Measurements from ENCODE around the gene XPA.

Gene XPA

GRCh38 chr9:97665742-97666141 lies 31.4 kb downstream of the XPA start:
- TF ChIP-seq CTCF (conservative IDR thresholded peaks at IDR 0.05; ENCODE audit: low read depth), result no peak
- ChIA-PET POLR2A (ENCODE audit: low non-redundant PET) (no interaction called here), CTCF (no interaction called here)
- no peak overlapping the region for H3K27ac ChIP-seq
- no peak for DNase-seq (ENCODE audit: low spot score)

GRCh38 chr9:97660847-97661246 lies 36.3 kb downstream of the XPA start:
- no peak for DNase-seq (ENCODE audit: low spot score)
- no peak for TF ChIP-seq CTCF (conservative IDR thresholded peaks at IDR 0.05; ENCODE audit: low read depth)
- ChIA-PET CTCF (no interaction called here), POLR2A (ENCODE audit: low non-redundant PET) (no interaction called here)
- no peak overlapping the region for H3K27ac ChIP-seq

GRCh38 chr9:97660340-97660739 lies 36.8 kb downstream of the XPA start:
- POLR2A ChIA-PET (ENCODE audit: low non-redundant PET), result no interaction called here
- CTCF ChIA-PET, result interaction anchor here (0.5 to 1.4 kb wide), 2 partner anchors 12 to 263 kb away, joined by 3 read pairs; no protein-coding TSS in a partner anchor
- DNase-seq (ENCODE audit: low spot score), result no peak
- TF ChIP-seq CTCF (conservative IDR thresholded peaks at IDR 0.05; ENCODE audit: low read depth), result no peak
- no peak overlapping the region for H3K27ac ChIP-seq

GRCh38 chr9:97659771-97660170 lies 37.4 kb downstream of the XPA start:
- ChIA-PET POLR2A (ENCODE audit: low non-redundant PET) (no interaction called here), CTCF (interaction anchor here (1.4 kb wide), 1 partner anchor 11 kb away, joined by 3 read pairs; no protein-coding TSS in a partner anchor)
- no peak for DNase-seq (ENCODE audit: low spot score)
- TF ChIP-seq CTCF (conservative IDR thresholded peaks at IDR 0.05; ENCODE audit: low read depth), result no peak
- H3K27ac ChIP-seq, result no peak overlapping the region

GRCh38 chr9:97658707-97659106 lies 38.4 kb downstream of the XPA start:
- no peak overlapping the region for H3K27ac ChIP-seq
- ChIA-PET CTCF (interaction anchor here (0.6 to 1.4 kb wide), 2 partner anchors 10 to 14 kb away, joined by 3 read pairs; no protein-coding TSS in a partner anchor), POLR2A (ENCODE audit: low non-redundant PET) (no interaction called here)
- TF ChIP-seq CTCF (conservative IDR thresholded peaks at IDR 0.05; ENCODE audit: low read depth), result no peak
- DNase-seq (ENCODE audit: low spot score), result no peak

GRCh38 chr9:97651646-97652045 lies 45.5 kb downstream of the XPA start:
- TF ChIP-seq CTCF (conservative IDR thresholded peaks at IDR 0.05; ENCODE audit: low read depth), result no peak
- no peak for DNase-seq (ENCODE audit: low spot score)
- H3K27ac ChIP-seq, result no peak overlapping the region
- ChIA-PET CTCF (no interaction called here), POLR2A (ENCODE audit: low non-redundant PET) (no interaction called here)

GRCh38 chr9:97647996-97648395 lies 49.1 kb downstream of the XPA start:
- ChIA-PET POLR2A (ENCODE audit: low non-redundant PET) (no interaction called here), CTCF (no interaction called here)
- no peak overlapping the region for H3K27ac ChIP-seq
- no peak for DNase-seq (ENCODE audit: low spot score)
- no peak for TF ChIP-seq CTCF (conservative IDR thresholded peaks at IDR 0.05; ENCODE audit: low read depth)
